GM19468 (cell line): ENCODE data around the gene TLX1.

Experiments used
- ATAC-seq: cut with Tn5 transposase; IDR thresholded peaks from one replicate; pipeline ENCODE4 v1.9.1; 2021; ENCODE audit warnings: mild to moderate bottlenecking, moderate library complexity, moderate number of reproducible peaks; ENCODE audit not compliant: unreplicated experiment; ENCODE audit errors: extremely low read depth

Gene TLX1

DNA sequence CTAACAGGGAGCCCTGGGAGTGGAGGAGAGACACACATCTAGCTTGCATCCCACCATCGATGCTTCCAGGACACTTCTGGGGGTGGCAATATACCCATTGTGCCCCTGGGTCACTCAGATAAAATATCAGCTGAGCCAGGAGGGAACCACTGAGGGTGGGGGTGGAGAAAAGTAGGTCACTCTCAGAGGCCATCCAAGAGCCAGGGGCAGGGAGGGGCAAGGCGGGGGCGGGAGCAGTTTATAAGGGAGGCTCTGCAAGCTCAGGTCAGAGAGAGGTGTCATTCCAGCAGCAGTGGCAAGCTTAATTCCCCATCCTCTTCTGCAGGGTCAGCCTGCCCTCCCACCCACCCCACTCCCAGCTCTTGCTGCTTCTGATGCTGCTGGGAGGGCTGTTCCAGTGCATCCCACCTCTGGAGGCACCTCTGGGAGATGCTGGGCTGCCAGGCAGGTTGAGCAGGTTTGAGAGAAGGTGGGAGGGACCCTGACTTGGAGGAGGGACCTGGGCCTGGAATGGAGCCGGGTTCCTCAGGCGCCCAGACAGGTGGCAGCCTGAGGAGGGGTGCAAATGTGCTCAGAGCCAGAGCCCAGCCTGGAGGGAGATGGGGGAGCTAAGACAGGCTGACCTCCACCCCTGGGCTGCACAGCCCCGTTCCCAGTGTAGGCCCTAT, 20.1 kb upstream of the TLX1 start:
- no peak for ATAC-seq

DNA sequence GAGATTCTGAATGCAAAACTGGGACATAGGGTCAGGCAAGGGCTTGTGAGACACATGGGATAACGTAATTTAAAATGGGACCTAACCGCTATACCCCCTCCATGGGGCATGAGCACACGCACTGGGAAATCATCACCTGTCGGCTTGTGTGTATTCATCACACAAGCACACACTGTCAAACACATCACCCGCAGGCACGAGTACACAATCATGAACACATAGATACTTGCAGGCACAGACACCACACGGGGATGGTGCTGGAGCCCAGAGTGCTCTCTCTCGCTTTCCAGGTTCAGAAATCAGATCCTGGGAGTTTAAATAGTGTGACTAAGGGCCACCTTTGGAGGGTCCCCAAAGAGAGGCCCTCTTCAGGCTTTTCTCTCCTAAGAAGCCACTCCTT, 19.6 kb upstream of the TLX1 start:
- no peak for ATAC-seq

DNA sequence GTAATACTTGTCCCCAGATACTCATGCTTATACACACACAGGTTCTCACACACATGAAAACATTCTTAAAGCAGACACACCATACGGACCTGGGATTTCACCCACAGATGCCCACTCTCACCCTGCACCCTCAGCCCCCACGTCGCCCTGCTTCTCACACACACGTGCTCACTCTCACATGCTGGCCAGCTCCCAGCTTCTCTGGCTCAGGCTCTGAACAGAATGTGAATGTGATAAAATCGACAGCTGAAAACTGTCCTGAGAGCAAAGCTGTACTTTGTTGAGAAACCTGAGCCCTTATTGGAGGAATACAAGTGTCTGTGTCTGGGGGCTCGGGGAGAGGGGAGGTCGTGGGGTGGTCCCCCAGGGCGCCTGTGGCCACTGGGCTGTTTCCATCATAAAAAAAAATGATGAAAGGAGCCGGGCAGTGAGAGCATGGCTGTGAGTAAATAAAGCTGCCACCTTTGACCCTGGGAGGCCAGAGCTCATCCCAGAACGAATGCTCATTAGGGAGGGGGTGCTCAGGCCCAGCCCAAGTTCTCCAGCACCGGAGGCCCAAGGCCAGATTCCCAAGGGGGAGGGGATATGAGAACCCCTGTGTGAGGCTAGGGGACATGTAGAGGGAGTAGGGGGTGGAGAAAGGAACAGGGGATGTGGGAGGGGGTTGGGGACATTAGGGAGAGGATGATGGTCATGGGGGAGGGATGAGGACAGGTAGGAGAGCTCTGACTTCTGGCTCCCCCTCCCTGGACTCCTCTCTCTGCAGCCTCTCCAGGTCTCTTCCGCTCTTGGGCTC, 18.1 kb upstream of the TLX1 start:
- ATAC-seq = no peak

DNA sequence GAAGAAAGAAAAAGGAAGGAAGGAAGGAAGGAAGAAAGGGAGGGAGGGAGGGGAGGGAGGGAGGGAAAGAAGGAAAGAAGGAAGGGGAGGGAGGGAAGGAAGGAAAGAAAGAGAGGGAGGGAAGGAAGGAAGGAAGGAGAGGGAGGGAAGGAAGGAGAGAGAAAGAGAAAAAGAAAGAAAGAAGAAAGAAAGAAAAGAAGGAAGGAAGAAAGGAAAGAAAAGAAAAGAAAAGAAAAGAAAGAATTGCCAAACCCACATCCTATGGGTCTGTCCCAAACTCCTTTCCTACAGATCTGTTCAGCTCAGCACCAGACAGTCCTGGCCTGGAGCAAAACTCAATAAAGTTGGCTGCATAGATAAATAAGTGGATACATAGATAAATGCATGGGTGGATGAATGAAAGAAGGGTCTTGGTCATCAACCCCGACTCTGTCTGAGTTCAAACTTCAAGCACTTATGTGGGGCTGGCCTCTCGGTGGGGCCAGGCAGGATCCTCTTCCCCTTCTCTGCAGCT, 17.2 kb upstream of the TLX1 start:
- ATAC-seq = no peak

DNA sequence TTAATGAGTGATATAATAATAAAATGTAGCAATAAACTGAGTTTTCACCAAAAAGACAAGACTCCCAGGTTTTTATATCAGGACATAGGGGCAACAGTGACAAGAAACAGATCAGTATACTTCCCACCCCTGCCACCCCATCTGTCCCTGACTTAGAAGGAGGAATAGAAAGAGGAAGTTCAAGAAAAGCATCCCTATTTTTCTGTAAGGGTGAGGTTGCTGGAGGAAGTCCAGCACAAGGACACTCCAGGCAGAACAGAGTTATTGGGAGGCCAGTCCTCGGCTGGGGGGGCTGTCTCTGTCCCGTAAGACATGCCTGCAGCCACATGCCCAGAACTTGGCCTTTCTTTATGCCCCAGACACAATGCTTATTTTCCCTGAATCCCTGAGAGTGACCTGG, 16.5 kb upstream of the TLX1 start:
- ATAC-seq = no peak

DNA sequence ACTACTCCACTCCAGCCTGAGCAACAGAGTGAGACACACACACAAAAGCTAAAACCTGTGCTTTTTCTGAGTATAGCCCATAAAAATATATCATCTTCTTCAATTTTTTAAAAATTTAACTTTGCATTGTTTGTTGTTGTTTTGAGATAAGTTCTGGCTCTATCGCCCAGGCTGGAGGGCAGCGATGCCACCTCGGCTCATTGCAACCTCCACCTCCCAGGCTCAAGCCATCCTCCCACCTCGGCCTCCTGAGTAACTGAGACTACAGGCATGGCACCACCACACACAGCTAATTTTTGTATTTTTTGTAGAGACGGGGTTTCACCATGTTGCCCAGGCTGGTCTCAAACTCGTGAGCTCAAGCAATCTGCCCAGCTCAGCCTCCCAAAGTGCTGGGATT, 14.3 kb upstream of the TLX1 start:
- no peak for ATAC-seq

DNA sequence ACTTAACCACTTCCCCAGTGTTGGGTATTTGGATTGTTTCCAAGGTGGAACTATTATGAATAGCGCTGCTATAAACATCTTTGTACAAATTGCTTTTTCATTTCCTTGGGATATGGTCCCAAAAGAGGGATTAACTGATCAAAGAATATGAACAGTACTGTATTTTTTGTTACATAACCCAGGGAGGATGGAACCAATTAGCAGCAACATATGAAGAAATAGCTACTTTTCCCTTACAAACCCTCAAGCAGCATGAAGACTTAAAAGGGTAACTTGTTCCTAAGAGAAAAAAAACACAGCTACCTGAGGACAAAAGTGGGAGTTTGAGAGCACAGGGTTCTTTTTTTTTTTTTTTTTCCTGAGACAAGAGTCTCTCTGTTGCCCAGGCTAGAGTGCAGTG, 13.1 kb upstream of the TLX1 start:
- ATAC-seq = no peak

DNA sequence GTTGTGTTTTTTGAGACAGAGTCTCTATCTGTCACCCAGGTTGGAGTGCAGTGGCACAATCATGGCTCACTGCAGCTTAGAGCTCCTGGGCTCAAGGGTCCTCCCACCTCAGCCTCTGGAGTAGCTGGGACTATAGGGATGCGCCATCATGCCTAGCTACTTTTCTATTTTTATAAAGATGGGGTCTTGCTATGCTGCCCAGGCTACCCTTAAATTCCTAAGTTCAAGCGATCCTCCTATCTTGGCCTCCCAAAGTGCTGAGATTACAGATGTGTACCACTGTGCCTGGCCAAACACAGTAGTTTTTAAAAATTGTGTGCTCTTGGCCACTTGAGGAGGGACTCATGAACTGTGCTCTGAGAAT, 10.6 kb upstream of the TLX1 start:
- ATAC-seq = no peak

DNA sequence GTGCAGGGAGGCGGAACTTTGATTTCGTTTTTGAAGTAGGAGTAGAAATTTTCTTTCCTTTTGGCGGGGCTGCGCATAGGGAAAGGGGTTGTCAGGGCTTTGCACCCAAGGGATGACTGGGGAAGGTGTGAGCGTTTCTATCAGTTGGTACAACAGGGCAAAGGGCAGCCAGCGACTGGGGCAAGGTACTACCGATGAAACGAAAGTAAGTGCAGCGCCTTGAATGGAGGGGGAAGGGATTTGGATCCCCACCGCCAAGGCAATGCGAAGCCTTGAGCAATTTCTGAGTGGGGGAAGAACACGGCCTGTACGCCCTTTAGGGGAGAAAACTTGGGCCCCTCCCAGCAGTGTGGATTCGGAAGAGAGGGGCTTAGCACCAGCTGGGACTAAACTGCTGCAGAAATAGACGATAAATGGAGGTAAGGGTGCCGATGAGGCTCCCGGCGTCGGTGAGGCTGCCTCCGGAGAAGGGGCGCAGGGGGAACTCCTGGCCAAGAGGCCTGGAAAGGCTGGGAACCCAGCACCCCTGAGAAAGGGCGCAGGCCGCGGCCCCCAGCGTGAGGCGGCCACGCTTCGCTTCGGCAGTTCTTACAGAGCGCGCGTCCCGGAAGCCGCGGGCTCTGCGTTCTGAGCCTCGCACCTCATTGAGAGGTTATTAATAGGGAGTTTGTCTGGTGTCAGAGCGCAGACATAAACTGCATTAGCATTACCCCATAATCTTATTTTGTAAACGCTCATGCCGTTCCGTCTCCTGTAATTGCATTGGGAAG, 10.0 kb upstream of the TLX1 start:
- ATAC-seq = no peak

DNA sequence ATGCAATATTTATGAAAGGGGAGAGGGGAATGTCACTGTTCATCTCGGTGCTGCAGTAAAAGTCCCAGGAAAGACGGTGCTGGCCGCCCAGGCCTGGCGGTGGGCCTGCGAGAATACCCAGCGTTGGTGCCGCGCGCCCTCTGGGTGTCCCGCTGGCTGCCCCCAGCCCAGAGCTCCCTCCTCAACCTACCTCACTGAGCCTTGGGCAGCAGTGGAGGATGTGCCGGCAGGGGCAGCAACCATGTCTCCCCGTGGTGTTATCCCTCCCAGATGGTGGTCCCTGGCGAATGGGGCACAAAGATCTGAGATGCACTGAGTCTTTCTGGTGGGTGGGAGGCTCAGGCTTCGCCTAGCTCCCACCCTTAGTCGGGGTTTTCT, 9.5 kb upstream of the TLX1 start:
- ATAC-seq = no peak

DNA sequence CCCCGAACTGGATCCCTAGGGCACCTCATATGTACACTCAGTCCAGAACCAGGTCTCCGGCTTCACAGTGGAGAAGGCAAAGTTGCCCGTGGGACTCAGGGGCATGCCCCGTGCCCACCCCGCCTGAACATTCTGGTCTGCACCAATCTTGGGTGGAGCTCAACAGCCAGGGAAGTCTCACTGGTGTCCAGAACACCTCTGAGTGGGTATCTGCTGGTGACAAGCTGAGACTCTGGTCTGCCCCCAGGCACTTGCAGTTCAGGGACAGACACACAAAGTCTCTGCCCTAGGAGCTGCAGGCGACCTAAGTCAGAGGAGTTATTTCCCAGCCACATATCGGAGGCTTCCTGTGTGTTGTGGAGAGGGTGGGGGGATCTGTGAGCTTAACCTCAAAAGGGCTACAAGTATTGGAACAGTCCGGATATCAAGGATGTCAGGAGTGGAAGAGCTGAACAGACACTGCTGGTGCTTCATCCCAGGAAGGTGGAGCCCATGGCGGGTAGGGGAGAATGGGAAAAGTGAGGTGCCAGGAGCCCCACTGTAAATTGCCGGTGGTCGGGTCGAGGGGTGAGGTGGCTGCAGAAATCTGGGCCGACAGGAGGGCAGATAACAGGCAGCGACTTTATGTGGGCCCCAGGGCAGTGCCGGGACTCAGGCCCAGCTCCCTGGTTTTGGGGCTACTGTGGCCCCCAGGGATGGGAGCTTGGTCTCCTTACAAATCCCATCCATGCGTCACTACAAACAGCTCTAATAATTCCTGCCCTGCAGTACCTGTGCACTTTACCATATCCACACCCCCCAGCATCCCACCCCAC, 8.6 kb upstream of the TLX1 start:
- ATAC-seq = no peak

DNA sequence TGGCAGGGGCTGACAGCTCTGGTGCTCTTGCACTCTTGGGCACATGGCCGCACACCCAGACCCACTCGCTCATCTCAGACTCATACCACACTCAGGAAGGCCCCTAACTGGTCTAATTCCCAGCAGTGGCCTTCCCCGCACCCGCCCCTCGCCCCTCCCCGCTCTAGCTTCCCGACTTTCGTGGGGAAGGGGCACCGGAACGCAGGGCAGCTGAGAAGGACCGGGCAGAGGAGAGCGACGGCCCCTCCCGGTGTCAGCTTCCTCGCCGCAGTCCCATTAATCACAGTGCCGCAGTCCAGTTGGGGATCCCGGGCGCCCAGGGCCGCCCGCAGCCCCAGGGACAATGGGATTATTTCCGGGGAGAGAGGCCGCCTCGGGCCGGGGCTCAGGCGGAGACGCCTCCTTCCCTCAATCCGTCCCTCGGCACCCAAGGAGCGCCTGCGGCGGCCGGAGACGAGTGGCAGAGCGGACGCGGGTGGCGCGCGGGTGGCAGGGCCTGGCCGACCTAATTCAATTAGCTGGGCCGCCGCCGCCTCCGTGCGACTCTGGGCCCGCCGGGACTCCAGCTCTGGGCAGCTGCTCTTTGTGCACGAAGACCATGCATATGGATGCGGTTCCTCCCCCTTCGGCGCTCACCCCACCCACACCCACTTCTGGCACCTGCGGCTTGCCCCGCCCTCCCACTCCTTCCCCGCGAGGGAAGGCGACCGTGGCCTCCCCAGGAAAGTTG, 7.8 kb upstream of the TLX1 start:
- ATAC-seq = no peak

DNA sequence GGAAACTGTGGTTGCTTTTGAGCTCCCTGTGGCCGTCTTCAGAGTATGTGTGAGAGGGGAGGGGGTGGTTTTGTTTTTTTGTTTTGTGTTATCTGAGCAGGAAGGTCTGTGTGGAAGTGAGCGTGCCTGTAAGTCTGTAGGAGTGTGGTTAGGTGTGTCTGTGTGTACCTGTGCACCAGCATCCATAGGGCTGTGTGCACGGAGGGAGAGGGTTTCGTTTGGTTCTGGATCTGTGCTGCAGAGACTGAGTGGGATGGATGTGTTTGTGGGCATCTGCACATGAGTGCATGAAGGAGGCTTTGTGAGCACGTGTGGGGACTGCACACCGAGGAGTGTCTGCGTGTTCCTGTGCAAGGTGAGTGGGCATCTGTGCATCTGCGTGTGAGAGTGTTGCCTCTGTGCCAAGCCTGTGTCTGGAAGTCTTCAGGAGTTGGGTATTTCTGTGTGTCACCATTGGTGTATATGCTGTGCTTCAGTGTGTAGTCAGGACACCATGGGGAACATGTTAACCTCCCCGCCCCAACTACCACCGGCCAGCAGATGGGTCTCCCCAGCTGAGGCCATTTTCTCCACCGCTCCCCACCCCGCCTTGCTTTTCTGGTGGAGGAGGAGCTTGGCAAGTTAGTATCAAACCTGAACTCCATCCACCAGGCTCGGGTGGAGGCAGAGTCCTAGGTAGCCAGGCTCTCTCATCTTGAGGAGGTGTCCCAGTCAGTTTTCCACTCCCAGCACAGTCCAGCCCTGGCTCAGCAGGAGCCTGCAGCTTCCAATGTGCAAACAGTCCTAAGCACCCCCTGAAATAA, 7.1 kb upstream of the TLX1 start:
- no peak for ATAC-seq

DNA sequence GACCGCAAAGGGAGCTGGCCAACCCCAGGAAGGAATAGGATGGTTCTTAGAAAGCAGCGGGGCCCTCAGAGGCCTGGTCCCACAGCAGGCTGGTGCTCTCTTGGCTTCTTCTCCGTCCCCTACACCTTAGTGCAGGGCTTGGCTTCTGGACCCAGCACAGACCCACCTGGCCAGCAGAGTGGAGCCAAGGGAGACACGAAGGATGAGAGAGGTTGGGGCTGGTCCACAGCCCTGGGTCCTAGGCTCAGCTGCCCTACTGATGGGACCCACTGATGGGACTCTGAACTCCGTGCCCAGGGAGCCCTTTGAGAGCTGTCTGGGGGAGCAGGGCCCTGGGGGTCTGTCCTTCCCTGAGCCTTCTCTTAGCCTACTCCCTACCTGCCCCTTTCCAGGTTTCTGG, 6.2 kb upstream of the TLX1 start:
- no peak for ATAC-seq

DNA sequence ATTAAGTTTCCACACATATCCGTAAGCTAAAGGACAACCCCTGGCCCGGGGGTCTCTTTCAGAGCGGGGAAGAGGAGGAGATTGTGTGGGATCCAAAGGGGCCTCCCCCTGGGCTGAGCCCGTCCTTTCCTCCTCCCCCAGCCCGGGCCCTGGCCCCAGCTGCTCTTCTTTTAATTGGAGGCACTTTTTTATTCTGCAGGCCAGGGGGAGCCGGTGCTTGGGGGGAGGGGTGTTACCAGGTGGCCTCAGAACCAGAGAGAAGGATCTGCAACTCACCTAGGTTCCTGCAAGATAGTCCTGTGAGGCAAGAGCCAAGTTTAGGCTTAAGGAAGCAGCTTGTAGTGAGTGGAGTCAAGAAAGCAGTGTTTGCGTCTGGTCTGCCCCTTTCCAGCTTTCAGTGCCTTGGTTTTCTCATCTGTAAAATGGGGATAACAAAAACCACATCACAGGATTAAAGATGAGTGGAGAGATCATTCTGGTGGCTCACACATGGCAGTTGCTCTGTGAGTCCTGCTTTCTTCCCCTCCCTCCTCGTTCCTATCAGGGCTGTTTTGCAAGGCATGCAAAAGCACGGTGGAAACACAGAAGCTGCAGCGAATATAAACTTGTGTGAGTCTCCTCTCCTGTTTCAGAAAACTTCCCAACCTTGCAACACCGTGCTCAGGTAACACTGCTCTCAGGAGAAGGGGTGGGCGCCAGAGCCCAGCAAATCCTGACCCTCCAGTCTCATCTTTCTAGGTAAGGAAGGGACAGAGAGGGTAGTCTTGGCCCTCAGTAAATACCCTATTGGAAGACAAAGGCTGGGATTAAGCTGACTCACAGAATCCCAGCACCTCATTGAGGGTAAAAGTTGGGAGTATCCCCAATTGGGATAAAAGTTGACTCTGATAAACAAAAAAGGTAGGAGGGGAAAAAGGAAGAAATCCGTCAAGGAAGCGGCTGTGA, 4.1 kb upstream of the TLX1 start:
- no peak for ATAC-seq

DNA sequence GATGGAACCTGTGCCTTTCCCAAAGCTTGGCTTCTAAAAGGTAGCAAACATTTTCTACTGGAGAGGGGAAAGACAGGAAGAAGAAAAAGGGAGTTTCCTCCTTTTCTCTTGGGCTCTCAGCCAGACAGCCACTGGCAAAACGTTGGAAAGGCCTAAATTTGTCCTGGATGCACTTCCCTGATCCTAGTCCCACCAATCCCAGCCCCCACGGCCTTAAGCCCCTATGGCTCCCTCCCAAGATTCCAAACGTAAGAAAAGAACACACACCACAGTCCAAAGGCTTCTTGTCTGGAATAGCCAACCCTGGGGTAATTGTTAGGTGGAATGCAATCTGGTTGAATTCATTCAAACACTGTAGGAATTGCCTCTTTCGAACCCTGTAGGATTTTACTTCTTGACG, 959 bp upstream of the TLX1 start:
- no peak for ATAC-seq

DNA sequence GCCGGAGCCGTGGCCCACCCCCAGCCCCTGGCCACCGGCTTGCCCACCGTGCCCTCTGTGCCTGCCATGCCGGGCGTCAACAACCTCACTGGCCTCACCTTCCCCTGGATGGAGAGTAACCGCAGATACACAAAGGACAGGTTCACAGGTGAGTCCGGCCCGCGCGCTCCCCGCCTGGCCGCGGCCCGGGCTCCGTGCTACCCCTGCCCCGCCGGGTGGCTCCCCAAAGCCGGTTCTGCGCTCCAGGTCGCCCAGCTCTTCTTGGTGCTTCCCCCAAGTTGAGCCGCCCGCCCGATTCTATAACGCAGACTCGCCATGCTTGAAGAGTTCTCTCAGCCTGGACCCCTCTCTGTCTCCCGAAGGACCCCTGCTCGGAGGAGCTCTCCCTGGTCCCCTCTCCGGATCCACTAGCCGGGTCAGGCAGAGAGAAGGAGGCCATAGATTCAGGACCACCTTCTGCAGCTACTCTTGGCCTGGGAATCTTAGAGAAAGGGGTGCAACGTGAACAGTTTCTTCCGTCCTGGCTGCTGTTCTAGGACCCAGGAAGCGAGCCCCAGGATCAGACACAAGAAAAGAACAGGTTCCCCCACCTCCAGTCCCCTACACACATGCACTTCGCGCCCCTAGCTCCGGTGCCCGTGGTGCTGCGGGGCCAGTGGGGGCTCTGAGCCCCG, 999 bp downstream of the TLX1 start:
- ATAC-seq = no peak
